Mucosa of descending colon (tissue), 3 donors: Measurements from ENCODE around the gene PCDH18. TPM values are rescaled to one million over a fixed set of nuclear protein-coding genes. Genes with fewer than 3 reads are reported as not detected.

Experiments
- ATAC-seq: fragments of 200-7000 bp; cut with Tn5 transposase; one replicate; pipeline ENCODE4 v1.9.1; 2020; ENCODE audit warnings: mild to moderate bottlenecking, moderate library complexity
- DNase-seq, 3 donors: peaks; one replicate each; pipeline ENCODE4 v3.0.0-alpha.2; 2020
- H3K36me3 ChIP-seq: fragments of 200-600 bp; one replicate; pipeline ENCODE4 v1.8.0; 2021; ENCODE audit warnings: low read depth, mild to moderate bottlenecking
- H3K4me1 ChIP-seq: fragments of 200-600 bp; one replicate; pipeline ENCODE4 v1.8.0; 2021; ENCODE audit warnings: low read depth, mild to moderate bottlenecking
- H3K4me3 ChIP-seq: fragments of 200-600 bp; one replicate; pipeline ENCODE4 v1.8.0; 2021; ENCODE audit warnings: mild to moderate bottlenecking
- H3K9me3 ChIP-seq: fragments of 200-600 bp; one replicate; pipeline ENCODE4 v1.8.0; 2021; ENCODE audit warnings: mild to moderate bottlenecking
- CTCF ChIP-seq: fragments of 200-600 bp; IDR thresholded peaks from one replicate; pipeline ENCODE4 v1.8.0; 2022; ENCODE audit warnings: antibody characterized with exemption, mild to moderate bottlenecking
- intact Hi-C, 2 donors: fragments of 100-400 bp; cut with DNase I in 1 of 2; cut with micrococcal nuclease in 1 of 2; formaldehyde crosslinking; loops; one replicate each; pipeline versions ENCODE4 v1.11.0 to v1.11.1; 2022; cut with DNase I, micrococcal nuclease
- total RNA-seq, 3 donors: library from RNA; stranded (reverse); fragmentation: NEBNext Ultra II Directional in 2 of 3; extraction: Animal tissue kit (Norgen Biotek cat#: 25700) in 2 of 3; gene quantifications; one replicate each; pipeline versions ENCODE4 v1.2.1 to v1.2.4, GENCODE V29; 2021 to 2023
- donor health status: DM: no; HTN: no; CAD: no; lungs with moderate emphysema.
- donor health status: DM: no; HTN: no; CAD: no.
- donor health status: DM: no; HTN: yes; CAD: no.

PCDH18 gene
- total RNA-seq, 3 donors from 2014 or later: 5.0 to 35.2 (median 12.8) TPM

- Histone ChIP-seq H3K36me3 (no peaks in the 10 kb centered on the region), H3K4me1 (no peaks in the 10 kb centered on the region), H3K4me3 (no peak overlapping the region), H3K9me3 (no peaks in the 10 kb centered on the region)
- ATAC-seq: peak; percentile 20
- intact Hi-C loops: no loop called here
- no peak for DNase-seq
- TF ChIP-seq CTCF: no peak
Measured at GRCh38 chr4:137558951-137559350, 26.7 kb upstream of the PCDH18 start.

GRCh38 chr4:137545461-137545861, 13.2 kb upstream of the PCDH18 start:
- H3K4me1 ChIP-seq: no peaks in the 10 kb centered on the region
- no peaks in the 10 kb centered on the region for H3K36me3 ChIP-seq
- intact Hi-C loops: no loop called here
- H3K4me3 ChIP-seq: no peak overlapping the region
- H3K9me3 ChIP-seq: no peaks in the 10 kb centered on the region
- DNase-seq (no peak), ATAC-seq (peak; percentile 30)
- no peak for TF ChIP-seq CTCF

- no peak for ATAC-seq
- intact Hi-C loops: no loop called here
- no peaks in the 10 kb centered on the region for H3K9me3 ChIP-seq
- no peak for DNase-seq
- no peaks in the 10 kb centered on the region for H3K36me3 ChIP-seq
- H3K4me1 ChIP-seq: no peaks in the 10 kb centered on the region
- TF ChIP-seq CTCF: no peak
- H3K4me3 ChIP-seq: no peak overlapping the region
Measured at GRCh38 chr4:137543648-137544047, 11.4 kb upstream of the PCDH18 start.

GRCh38 chr4:137543198-137543597, 10.9 kb upstream of the PCDH18 start:
- no peaks in the 10 kb centered on the region for H3K4me1 ChIP-seq
- DNase-seq (no peak), ATAC-seq (no peak)
- no peaks in the 10 kb centered on the region for H3K9me3 ChIP-seq
- no peak overlapping the region for H3K4me3 ChIP-seq
- no peak for TF ChIP-seq CTCF
- intact Hi-C loops: no loop called here
- H3K36me3 ChIP-seq: no peaks in the 10 kb centered on the region

GRCh38 chr4:137541876-137542646, 9.8 kb upstream of the PCDH18 start:
- Histone ChIP-seq H3K4me1 (no peaks in the 10 kb centered on the region), H3K36me3 (no peaks in the 10 kb centered on the region), H3K4me3 (no peak overlapping the region), H3K9me3 (peaks cover 2% of the 10 kb centered on the region)
- intact Hi-C loops: no loop called here
- ATAC-seq (no peak), DNase-seq (no peak)
- no peak for TF ChIP-seq CTCF

GRCh38 chr4:137541181-137541580, 8.9 kb upstream of the PCDH18 start:
- peaks cover 2% of the 10 kb centered on the region for H3K9me3 ChIP-seq
- no peak for ATAC-seq
- TF ChIP-seq CTCF: no peak
- intact Hi-C loops: no loop called here
- no peaks in the 10 kb centered on the region for H3K4me1 ChIP-seq
- no peak for DNase-seq
- no peak overlapping the region for H3K4me3 ChIP-seq
- H3K36me3 ChIP-seq: no peaks in the 10 kb centered on the region
